Upper lobe of left lung (tissue), 6 donors: ENCODE measurements around the gene PI4K2A. TPM values are rescaled to one million over a fixed set of nuclear protein-coding genes. Genes with fewer than 3 reads are reported as not detected.

Source experiments
- ATAC-seq, 2 donors: fragments of 200-7000 bp; cut with Tn5 transposase; one replicate each; pipeline ENCODE4 v1.9.1; 2022; ENCODE audit warnings: mild to moderate bottlenecking in 2 of 2, moderate library complexity in 2 of 2; ENCODE audit not compliant: low FRiP score in 2 of 2
- DNase-seq, 2 donors: peaks; one replicate each; pipeline ENCODE4 v3.0.0-alpha.2; 2019 to 2020
- H3K27ac ChIP-seq, 4 donors: fragments of 200-600 bp; sonication (generic); one replicate each; pipeline ENCODE4 v1.5.1; 2016 to 2019
- H3K27me3 ChIP-seq, 4 donors: fragments of 200-600 bp; sonication (generic); one replicate each; pipeline ENCODE4 v1.5.1; 2017 to 2019
- H3K36me3 ChIP-seq, 4 donors: fragments of 200-600 bp; sonication (generic); one replicate each; pipeline ENCODE4 v1.5.1; 2016 to 2019
- H3K4me1 ChIP-seq, 4 donors: fragments of 200-600 bp; sonication (generic); one replicate each; pipeline ENCODE4 v1.5.1; 2018 to 2019
- H3K4me3 ChIP-seq, 4 donors: fragments of 200-600 bp; sonication (generic); one replicate each; pipeline ENCODE4 v1.5.1; 2017 to 2019; ENCODE audit warnings: mild to moderate bottlenecking in 2 of 4, moderate library complexity in 1 of 4
- H3K9me3 ChIP-seq, 4 donors: fragments of 200-600 bp; sonication (generic); one replicate each; pipeline ENCODE4 v1.5.1; 2018 to 2019
- EP300 ChIP-seq, 4 donors: sonication (generic); formaldehyde crosslinking; IDR thresholded peaks; one replicate each; pipeline ENCODE4 v1.5.1; 2017; ENCODE audit warnings: antibody characterized with exemption in 4 of 4, control low read depth in 2 of 4
- POLR2A ChIP-seq, 4 donors: fragments of 450-650 bp; IDR thresholded peaks; one replicate each; pipeline ENCODE4 v1.5.1; 2016 to 2017; ENCODE audit warnings: antibody characterized with exemption in 4 of 4, mild to moderate bottlenecking in 2 of 4
- POLR2AphosphoS5 ChIP-seq, 2 donors: sonication (generic); formaldehyde crosslinking; IDR thresholded peaks; one replicate each; pipeline ENCODE4 v1.5.1; 2017; ENCODE audit warnings: antibody characterized with exemption in 2 of 2
- WGBS, 2 donors: methylation state at CpG; one replicate each; pipeline ENCODE4 v1.1.5; 2017 to 2018; 5-methylcytosine and 5-hydroxymethylcytosine counted together
- total RNA-seq, 6 donors: library from RNA; depleted of rRNA in 4 of 6; stranded (reverse); fragments of >200 nt in 4 of 6; gene quantifications; one replicate each; pipeline versions ENCODE4 v1.1.0 to v1.2.1, GENCODE V29; 2016 to 2021
- TF ChIP-seq, protein P1 (sequence below), 6 experiments: fragments of 450-650 bp in 4 of 6; fragments of 200-600 bp in 2 of 6; sonication (generic) in 2 of 6; IDR thresholded peaks; one replicate each; pipeline ENCODE4 v1.5.1; 2016 to 2019; ENCODE audit warnings: antibody characterized with exemption in 6 of 6
- donor health status: DM: no; HTN: no; CAD: no; lungs with moderate emphysema.
- donor health status: DM: no; HTN: yes; CAD: no; lungs with severe emphysema.

Gene PI4K2A
- total RNA-seq, 6 donors from 2014 or later, result 22.0 to 34.4 (median 28.6) TPM

GRCh38 chr10:97601268-97602215, 38.9 kb upstream of the PI4K2A start:
- Histone ChIP-seq H3K27ac (no peak overlapping the region), H3K36me3 (no peaks in the 10 kb centered on the region), H3K9me3 (no peaks in the 10 kb centered on the region), H3K4me3 (no peak overlapping the region), H3K27me3 (no peaks in the 10 kb centered on the region), H3K4me1 (peaks cover 0 to 10% (median 5%) of the 10 kb centered on the region in 4 donors)
- TF ChIP-seq, protein P1, sequence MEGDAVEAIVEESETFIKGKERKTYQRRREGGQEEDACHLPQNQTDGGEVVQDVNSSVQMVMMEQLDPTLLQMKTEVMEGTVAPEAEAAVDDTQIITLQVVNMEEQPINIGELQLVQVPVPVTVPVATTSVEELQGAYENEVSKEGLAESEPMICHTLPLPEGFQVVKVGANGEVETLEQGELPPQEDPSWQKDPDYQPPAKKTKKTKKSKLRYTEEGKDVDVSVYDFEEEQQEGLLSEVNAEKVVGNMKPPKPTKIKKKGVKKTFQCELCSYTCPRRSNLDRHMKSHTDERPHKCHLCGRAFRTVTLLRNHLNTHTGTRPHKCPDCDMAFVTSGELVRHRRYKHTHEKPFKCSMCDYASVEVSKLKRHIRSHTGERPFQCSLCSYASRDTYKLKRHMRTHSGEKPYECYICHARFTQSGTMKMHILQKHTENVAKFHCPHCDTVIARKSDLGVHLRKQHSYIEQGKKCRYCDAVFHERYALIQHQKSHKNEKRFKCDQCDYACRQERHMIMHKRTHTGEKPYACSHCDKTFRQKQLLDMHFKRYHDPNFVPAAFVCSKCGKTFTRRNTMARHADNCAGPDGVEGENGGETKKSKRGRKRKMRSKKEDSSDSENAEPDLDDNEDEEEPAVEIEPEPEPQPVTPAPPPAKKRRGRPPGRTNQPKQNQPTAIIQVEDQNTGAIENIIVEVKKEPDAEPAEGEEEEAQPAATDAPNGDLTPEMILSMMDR (IDR thresholded peaks at IDR 0.05), result no peak
- TF ChIP-seq POLR2A (IDR thresholded peaks at IDR 0.05), result no peak
- TF ChIP-seq POLR2AphosphoS5 (IDR thresholded peaks at IDR 0.05), result no peak
- no peak for TF ChIP-seq EP300 (IDR thresholded peaks at IDR 0.05)
- ATAC-seq, result no peak
- 87 to 90% methylated on average over 19 to 20 of the region's 21 CpGs for WGBS, 2 donors
- peak in 1 of 2 donors; percentile 82 for DNase-seq

GRCh38 chr10:97607095-97607636, 33.3 kb upstream of the PI4K2A start:
- no peak overlapping the region for H3K27ac ChIP-seq
- no peak overlapping the region for H3K4me3 ChIP-seq
- no peaks in the 10 kb centered on the region for H3K9me3 ChIP-seq
- H3K4me1 ChIP-seq, result no peaks in the 10 kb centered on the region
- 96% methylated on average over 3 to 5 of the region's 5 CpGs for WGBS, 2 donors
- no peaks in the 10 kb centered on the region for H3K36me3 ChIP-seq
- TF ChIP-seq POLR2AphosphoS5 (IDR thresholded peaks at IDR 0.05) (no peak), EP300 (IDR thresholded peaks at IDR 0.05) (no peak), POLR2A (IDR thresholded peaks at IDR 0.05) (no peak)
- TF ChIP-seq, protein P1 (IDR thresholded peaks at IDR 0.05), result no peak
- H3K27me3 ChIP-seq, result no peaks in the 10 kb centered on the region
- no peak for ATAC-seq
- no peak for DNase-seq

DNA sequence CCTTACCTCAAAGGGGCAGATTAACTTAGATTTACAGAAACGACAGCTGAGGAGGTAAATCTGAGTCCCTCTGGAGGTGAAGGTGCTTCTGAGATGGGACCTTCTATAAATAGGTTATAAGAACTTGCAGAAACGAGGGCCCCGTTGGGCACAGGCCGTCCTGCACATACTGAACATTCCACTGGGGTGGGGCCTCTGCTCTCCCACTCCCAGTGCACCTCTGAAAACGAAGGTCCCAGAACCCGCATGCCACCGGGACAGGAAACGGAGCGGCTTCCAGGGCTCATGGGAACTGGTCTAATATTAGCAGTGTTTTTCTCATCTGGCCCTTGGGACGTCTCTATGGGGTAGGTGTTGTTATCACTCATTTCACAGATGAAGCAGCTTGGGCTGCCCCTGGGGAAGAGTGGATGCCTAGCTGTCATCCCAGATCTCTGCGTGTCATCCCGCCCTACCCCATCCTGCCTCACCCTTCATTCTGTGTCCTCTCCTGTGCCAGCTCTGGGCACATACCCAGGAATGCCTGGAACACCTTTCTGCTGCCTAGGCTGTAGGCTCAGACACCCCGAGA, 31.4 kb upstream of the PI4K2A start:
- WGBS, 2 donors, result 58 to 59% methylated on average over 8 to 13 of the region's 13 CpGs
- Histone ChIP-seq H3K9me3 (no peaks in the 10 kb centered on the region), H3K4me1 (no peaks in the 10 kb centered on the region), H3K4me3 (no peak overlapping the region), H3K27me3 (no peaks in the 10 kb centered on the region), H3K36me3 (no peaks in the 10 kb centered on the region), H3K27ac (peak overlapping the region; percentile 42 to 69 (median 56))
- peak in 1 of 2 donors; percentile 72 for DNase-seq
- ATAC-seq, result peak; percentile 26 to 82
- TF ChIP-seq POLR2A (IDR thresholded peaks at IDR 0.05) (no peak), EP300 (IDR thresholded peaks at IDR 0.05) (peak in 2 of 4 donors; percentile 54 to 61)

GRCh38 chr10:97611473-97611872, 29.0 kb upstream of the PI4K2A start:
- H3K27me3 ChIP-seq, result no peaks in the 10 kb centered on the region
- H3K36me3 ChIP-seq, result peaks cover 0 to 2% (median 0%) of the 10 kb centered on the region in 4 donors
- WGBS, 2 donors, result 76 to 93% methylated on average over 7 to 12 of the region's 12 CpGs
- no peaks in the 10 kb centered on the region for H3K9me3 ChIP-seq
- H3K4me3 ChIP-seq, result no peak overlapping the region
- no peak overlapping the region for H3K27ac ChIP-seq
- DNase-seq, result no peak
- TF ChIP-seq POLR2A (IDR thresholded peaks at IDR 0.05), result no peak
- no peak for TF ChIP-seq EP300 (IDR thresholded peaks at IDR 0.05)
- TF ChIP-seq, protein P1 (IDR thresholded peaks at IDR 0.05), result no peak
- no peak for TF ChIP-seq POLR2AphosphoS5 (IDR thresholded peaks at IDR 0.05)
- no peak for ATAC-seq
- H3K4me1 ChIP-seq, result no peaks in the 10 kb centered on the region

DNA sequence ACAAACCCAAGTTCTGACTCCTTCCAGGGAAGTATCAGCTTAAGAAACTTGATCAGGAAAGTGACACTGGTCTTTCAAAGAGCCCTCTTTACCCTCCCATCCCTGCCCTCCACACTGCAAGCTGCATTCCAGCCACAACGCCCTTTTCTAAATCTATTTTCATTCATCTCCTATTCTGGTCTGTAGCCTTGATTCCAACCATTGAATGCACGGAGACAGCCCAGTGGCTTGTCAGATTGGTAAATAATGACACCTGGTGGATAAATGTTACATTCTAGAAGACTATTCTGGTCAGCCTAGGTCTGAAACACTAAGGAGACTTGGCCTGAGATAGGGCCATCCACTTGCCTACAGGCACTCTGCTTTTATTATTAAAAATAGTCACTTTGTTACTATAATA, 28.1 kb upstream of the PI4K2A start:
- DNase-seq (peak in 1 of 2 donors; percentile 26), ATAC-seq (peak in 1 of 2 donors; percentile 85)
- no peaks in the 10 kb centered on the region for H3K9me3 ChIP-seq
- no peak for TF ChIP-seq POLR2AphosphoS5 (IDR thresholded peaks at IDR 0.05)
- TF ChIP-seq, protein P1 (IDR thresholded peaks at IDR 0.05), result peak in 5 of 6 experiments; percentile 17 to 59 (median 25)
- no peaks in the 10 kb centered on the region for H3K4me1 ChIP-seq
- no peak overlapping the region for H3K27ac ChIP-seq
- 27 to 51% methylated on average over 2 of the region's 2 CpGs for WGBS, 2 donors
- no peak overlapping the region for H3K4me3 ChIP-seq
- no peaks in the 10 kb centered on the region for H3K27me3 ChIP-seq
- H3K36me3 ChIP-seq, result peaks cover 0 to 2% (median 0%) of the 10 kb centered on the region in 4 donors
